IPS-20b (cell line): ENCODE data around the gene METRN.
"Not testable (repeated sequence)": the region's sequence is repeated elsewhere in the genome, so short reads cannot be mapped to it uniquely, and the experiment has no call there.

ENCODE experiments used
- H3K27ac ChIP-seq: one replicate; pipeline ENCODE4 v1.5.1; 2013; ENCODE audit warnings: low read length
- H3K27me3 ChIP-seq: 2 replicates; pipeline ENCODE4 v1.6.1; 2013; ENCODE audit warnings: mild to moderate bottlenecking, low read length, inconsistent platforms; ENCODE audit not compliant: insufficient read depth
- H3K36me3 ChIP-seq: 2 replicates; pipeline ENCODE4 v1.6.1; 2013; ENCODE audit warnings: low read depth, mild to moderate bottlenecking, inconsistent platforms, low read length, moderate library complexity; ENCODE audit not compliant: insufficient read depth
- H3K4me1 ChIP-seq: 2 replicates; pipeline ENCODE4 v1.6.1; 2013; ENCODE audit warnings: mild to moderate bottlenecking, control low read depth, inconsistent platforms, low read length, moderate library complexity; ENCODE audit not compliant: insufficient read depth
- H3K4me3 ChIP-seq: 2 replicates; pipeline ENCODE4 v1.5.1; 2013; ENCODE audit warnings: mild to moderate bottlenecking, low read length, inconsistent platforms
- H3K9ac ChIP-seq: 2 replicates; pipeline ENCODE4 v1.6.1; 2013; ENCODE audit warnings: low read depth, mild to moderate bottlenecking, inconsistent platforms, low read length, moderate library complexity
- H3K9me3 ChIP-seq: 2 replicates; pipeline ENCODE4 v1.6.1; 2013; ENCODE audit warnings: mild to moderate bottlenecking, low read depth, low read length, inconsistent platforms; ENCODE audit not compliant: insufficient read depth

The METRN gene

GRCh38 chr16:685967-686366 lies 29.0 kb upstream of the METRN start:
- Histone ChIP-seq H3K36me3 (peaks cover 19% of the 10 kb centered on the region), H3K9me3 (no peaks in the 10 kb centered on the region), H3K27ac (no peak overlapping the region), H3K4me3 (no peak overlapping the region), H3K4me1 (no peaks in the 10 kb centered on the region), H3K9ac (no peak overlapping the region), H3K27me3 (peaks cover 5% of the 10 kb centered on the region)

GRCh38 chr16:686459-687260 lies 28.3 kb upstream of the METRN start:
- no peak overlapping the region for H3K27ac ChIP-seq

GRCh38 chr16:687499-687898 lies 27.4 kb upstream of the METRN start:
- no peak overlapping the region for H3K4me3 ChIP-seq
- H3K36me3 ChIP-seq: peaks cover 8% of the 10 kb centered on the region
- no peaks in the 10 kb centered on the region for H3K4me1 ChIP-seq
- H3K9me3 ChIP-seq: no peaks in the 10 kb centered on the region
- no peak overlapping the region for H3K27ac ChIP-seq
- H3K9ac ChIP-seq: no peak overlapping the region
- peaks cover 21% of the 10 kb centered on the region for H3K27me3 ChIP-seq

More at GRCh38 chr16:686459-687260, 28.3 kb upstream of the METRN start:
- Histone ChIP-seq H3K9ac (no peak overlapping the region), H3K27me3 (peaks cover 12% of the 10 kb centered on the region), H3K4me1 (no peaks in the 10 kb centered on the region), H3K4me3 (no peak overlapping the region), H3K9me3 (no peaks in the 10 kb centered on the region), H3K36me3 (peaks cover 16% of the 10 kb centered on the region)

- Histone ChIP-seq H3K27me3 (peaks cover 39% of the 10 kb centered on the region), H3K27ac (no peak overlapping the region), H3K9me3 (no peaks in the 10 kb centered on the region), H3K4me3 (peak overlapping the region; percentile 93), H3K9ac (peak overlapping the region; percentile 90), H3K4me1 (no peaks in the 10 kb centered on the region), H3K36me3 (no peaks in the 10 kb centered on the region)
Observed at GRCh38 chr16:689175-689897, 25.6 kb upstream of the METRN start.

- not testable (repeated sequence) for H3K4me1 ChIP-seq, H3K9me3 ChIP-seq, H3K27ac ChIP-seq, H3K9ac ChIP-seq, H3K36me3 ChIP-seq, H3K4me3 ChIP-seq
- H3K27me3 ChIP-seq: peaks cover 57% of the 10 kb centered on the region
Observed at GRCh38 chr16:691242-691641, 23.7 kb upstream of the METRN start.

GRCh38 chr16:692356-693108 lies 22.4 kb upstream of the METRN start:
- no peaks in the 10 kb centered on the region for H3K36me3 ChIP-seq
- H3K4me1 ChIP-seq: no peaks in the 10 kb centered on the region
- H3K9ac ChIP-seq: no peak overlapping the region
- no peak overlapping the region for H3K27ac ChIP-seq
- no peak overlapping the region for H3K4me3 ChIP-seq
- H3K9me3 ChIP-seq: no peaks in the 10 kb centered on the region
- H3K27me3 ChIP-seq: peaks cover 68% of the 10 kb centered on the region

GRCh38 chr16:693364-693763 lies 21.6 kb upstream of the METRN start:
- Histone ChIP-seq H3K27ac (no peak overlapping the region), H3K27me3 (peaks cover 76% of the 10 kb centered on the region), H3K36me3 (no peaks in the 10 kb centered on the region), H3K4me3 (peak overlapping the region; percentile 65; the same call in 1 of the 2 replicates), H3K9ac (no peak overlapping the region), H3K4me1 (no peaks in the 10 kb centered on the region), H3K9me3 (no peaks in the 10 kb centered on the region)

GRCh38 chr16:693766-694165 lies 21.2 kb upstream of the METRN start:
- Histone ChIP-seq H3K9ac (no peak overlapping the region), H3K9me3 (no peaks in the 10 kb centered on the region), H3K27me3 (peaks cover 80% of the 10 kb centered on the region), H3K36me3 (no peaks in the 10 kb centered on the region), H3K4me1 (no peaks in the 10 kb centered on the region), H3K27ac (no peak overlapping the region), H3K4me3 (peak overlapping the region; percentile 65; the same call in 1 of the 2 replicates)

GRCh38 chr16:694187-694862 lies 20.6 kb upstream of the METRN start:
- H3K9ac ChIP-seq: no peak overlapping the region

GRCh38 chr16:694863-695354 lies 20.0 kb upstream of the METRN start:
- Histone ChIP-seq H3K27me3 (peaks cover 91% of the 10 kb centered on the region), H3K4me3 (peak overlapping the region; percentile 65; the same call in 1 of the 2 replicates), H3K27ac (no peak overlapping the region), H3K9me3 (no peaks in the 10 kb centered on the region), H3K9ac (no peak overlapping the region), H3K36me3 (no peaks in the 10 kb centered on the region), H3K4me1 (no peaks in the 10 kb centered on the region)

More at GRCh38 chr16:694187-694862, 20.6 kb upstream of the METRN start:
- Histone ChIP-seq H3K9me3 (no peaks in the 10 kb centered on the region), H3K36me3 (no peaks in the 10 kb centered on the region), H3K4me3 (peak overlapping the region; percentile 65; the same call in 1 of the 2 replicates), H3K27ac (no peak overlapping the region), H3K27me3 (peaks cover 86% of the 10 kb centered on the region), H3K4me1 (no peaks in the 10 kb centered on the region)
